Dendritic cell treated with granulocyte-macrophage colony-stimulating factor and Interleukin-4, amounts not matched to agents 40 ng/mL and 50 ng/mL, for 4 days (primary cell): ENCODE results near the gene KEL.
"Not testable (repeated sequence)": the region's sequence is repeated elsewhere in the genome, so short reads cannot be mapped to it uniquely, and the experiment has no call there.

Experiments used
- H3K27ac Mint-ChIP-seq: one replicate; pipeline ENCODE4 v1.8.0; 2022; ENCODE audit warnings: mild to moderate bottlenecking, mixed read lengths
- H3K27me3 Mint-ChIP-seq: one replicate; pipeline ENCODE4 v1.8.0; 2022; ENCODE audit warnings: mild to moderate bottlenecking, mixed read lengths
- H3K36me3 Mint-ChIP-seq: one replicate; pipeline ENCODE4 v1.8.0; 2022; ENCODE audit warnings: low read depth, mixed read lengths
- H3K4me1 Mint-ChIP-seq: one replicate; pipeline ENCODE4 v1.8.0; 2022; ENCODE audit warnings: low read depth, mixed read lengths
- H3K4me3 Mint-ChIP-seq: one replicate; pipeline ENCODE4 v1.8.0; 2022; ENCODE audit warnings: mild to moderate bottlenecking, moderate library complexity, mixed read lengths
- H3K9me3 Mint-ChIP-seq: one replicate; pipeline ENCODE4 v1.8.0; 2022; ENCODE audit warnings: mixed read lengths
- intact Hi-C: fragments of 100-400 bp; cut with micrococcal nuclease; formaldehyde crosslinking; loops from one replicate; pipeline ENCODE4 v1.15.0; 2022

KEL gene

GRCh38 chr7:142983825-142984224, 21.7 kb upstream of the KEL start:
- intact Hi-C loops = no loop called here
- Mint-ChIP-seq H3K36me3 (no peaks in the 10 kb centered on the region), H3K4me3 (no peak overlapping the region), H3K4me1 (no peaks in the 10 kb centered on the region), H3K27me3 (peaks cover 10% of the 10 kb centered on the region), H3K9me3 (peaks cover 13% of the 10 kb centered on the region), H3K27ac (no peak overlapping the region)

- not testable (repeated sequence) for H3K4me3 Mint-ChIP-seq
- peaks cover 13% of the 10 kb centered on the region for H3K27me3 Mint-ChIP-seq
Observed at GRCh38 chr7:142978402-142978801, 16.2 kb upstream of the KEL start.

GRCh38 chr7:142974626-142975025, 12.5 kb upstream of the KEL start:
- Mint-ChIP-seq H3K4me3 (no peak overlapping the region), H3K36me3 (no peaks in the 10 kb centered on the region), H3K27ac (no peak overlapping the region), H3K4me1 (no peaks in the 10 kb centered on the region), H3K27me3 (peaks cover 5% of the 10 kb centered on the region), H3K9me3 (peaks cover 8% of the 10 kb centered on the region)
- intact Hi-C loops = no loop called here

More at GRCh38 chr7:142978402-142978801, 16.2 kb upstream of the KEL start:
- H3K27ac Mint-ChIP-seq, H3K4me1 Mint-ChIP-seq, intact Hi-C loops, H3K36me3 Mint-ChIP-seq: not testable (repeated sequence)
- peaks cover 20% of the 10 kb centered on the region for H3K9me3 Mint-ChIP-seq

GRCh38 chr7:142969183-142969582, 7.0 kb upstream of the KEL start:
- Mint-ChIP-seq H3K27me3 (peaks cover 4% of the 10 kb centered on the region), H3K9me3 (no peaks in the 10 kb centered on the region), H3K4me1 (peaks cover 15% of the 10 kb centered on the region), H3K36me3 (no peaks in the 10 kb centered on the region), H3K27ac (no peak overlapping the region), H3K4me3 (no peak overlapping the region)
- intact Hi-C loops = no loop called here

- Mint-ChIP-seq H3K9me3 (no peaks in the 10 kb centered on the region), H3K27me3 (peaks cover 5% of the 10 kb centered on the region), H3K27ac (no peak overlapping the region), H3K4me3 (no peak overlapping the region), H3K36me3 (no peaks in the 10 kb centered on the region), H3K4me1 (peaks cover 16% of the 10 kb centered on the region)
- intact Hi-C loops = no loop called here
Observed at GRCh38 chr7:142968229-142968628, 6.1 kb upstream of the KEL start.

GRCh38 chr7:142964502-142965246, 2.5 kb upstream of the KEL start:
- H3K36me3 Mint-ChIP-seq = no peaks in the 10 kb centered on the region
- peaks cover 16% of the 10 kb centered on the region for H3K4me1 Mint-ChIP-seq
- H3K9me3 Mint-ChIP-seq = no peaks in the 10 kb centered on the region
- peaks cover 11% of the 10 kb centered on the region for H3K27me3 Mint-ChIP-seq
- no peak overlapping the region for H3K4me3 Mint-ChIP-seq
- intact Hi-C loops = no loop called here
- no peak overlapping the region for H3K27ac Mint-ChIP-seq

- Mint-ChIP-seq H3K4me3 (no peak overlapping the region), H3K36me3 (no peaks in the 10 kb centered on the region), H3K27me3 (peaks cover 17% of the 10 kb centered on the region), H3K9me3 (no peaks in the 10 kb centered on the region), H3K4me1 (peaks cover 13% of the 10 kb centered on the region), H3K27ac (no peak overlapping the region)
- intact Hi-C loops = no loop called here
Observed at GRCh38 chr7:142963993-142964392, 1.8 kb upstream of the KEL start.

GRCh38 chr7:142962991-142963390, 828 bp upstream of the KEL start:
- peaks cover 5% of the 10 kb centered on the region for H3K4me1 Mint-ChIP-seq
- no peak overlapping the region for H3K27ac Mint-ChIP-seq
- intact Hi-C loops = no loop called here
- no peak overlapping the region for H3K4me3 Mint-ChIP-seq
- no peaks in the 10 kb centered on the region for H3K9me3 Mint-ChIP-seq
- peaks cover 21% of the 10 kb centered on the region for H3K27me3 Mint-ChIP-seq
- H3K36me3 Mint-ChIP-seq = no peaks in the 10 kb centered on the region

GRCh38 chr7:142961595-142961972, 579 bp downstream of the KEL start:
- peaks cover 5% of the 10 kb centered on the region for H3K4me1 Mint-ChIP-seq
- H3K27ac Mint-ChIP-seq = no peak overlapping the region
- peaks cover 19% of the 10 kb centered on the region for H3K27me3 Mint-ChIP-seq

GRCh38 chr7:142960955-142961512, 1.1 kb downstream of the KEL start:
- peaks cover 2% of the 10 kb centered on the region for H3K36me3 Mint-ChIP-seq
- peaks cover 13% of the 10 kb centered on the region for H3K9me3 Mint-ChIP-seq
- no peak overlapping the region for H3K27ac Mint-ChIP-seq
- peaks cover 5% of the 10 kb centered on the region for H3K4me1 Mint-ChIP-seq
- H3K27me3 Mint-ChIP-seq = peaks cover 19% of the 10 kb centered on the region
- H3K4me3 Mint-ChIP-seq = no peak overlapping the region
- intact Hi-C loops = loop anchor here (2.0 kb wide), 1 partner anchor 80 kb away; no protein-coding TSS in a partner anchor

More at GRCh38 chr7:142961595-142961972, 579 bp downstream of the KEL start:
- Mint-ChIP-seq H3K36me3 (no peaks in the 10 kb centered on the region), H3K4me3 (no peak overlapping the region), H3K9me3 (peaks cover 8% of the 10 kb centered on the region)
- intact Hi-C loops = loop anchor here (2.0 kb wide), 1 partner anchor 81 kb away; no protein-coding TSS in a partner anchor

GRCh38 chr7:142959202-142959601, 3.0 kb downstream of the KEL start:
- Mint-ChIP-seq H3K4me3 (no peak overlapping the region), H3K36me3 (peaks cover 8% of the 10 kb centered on the region), H3K9me3 (peaks cover 27% of the 10 kb centered on the region), H3K27ac (no peak overlapping the region), H3K4me1 (peaks cover 1% of the 10 kb centered on the region), H3K27me3 (peaks cover 19% of the 10 kb centered on the region)
- intact Hi-C loops = no loop called here

GRCh38 chr7:142957723-142958122, 4.4 kb downstream of the KEL start:
- peaks cover 35% of the 10 kb centered on the region for H3K9me3 Mint-ChIP-seq
- intact Hi-C loops = no loop called here
- no peak overlapping the region for H3K4me3 Mint-ChIP-seq
- H3K27ac Mint-ChIP-seq = no peak overlapping the region
- H3K27me3 Mint-ChIP-seq = peaks cover 29% of the 10 kb centered on the region
- H3K4me1 Mint-ChIP-seq = no peaks in the 10 kb centered on the region
- H3K36me3 Mint-ChIP-seq = peaks cover 8% of the 10 kb centered on the region

- Mint-ChIP-seq H3K27ac (no peak overlapping the region), H3K36me3 (peaks cover 8% of the 10 kb centered on the region), H3K4me3 (no peak overlapping the region), H3K9me3 (peaks cover 35% of the 10 kb centered on the region), H3K27me3 (peaks cover 29% of the 10 kb centered on the region), H3K4me1 (no peaks in the 10 kb centered on the region)
- intact Hi-C loops = no loop called here
Observed at GRCh38 chr7:142956951-142957623, 5.1 kb downstream of the KEL start.

- no peak overlapping the region for H3K27ac Mint-ChIP-seq
- peaks cover 25% of the 10 kb centered on the region for H3K27me3 Mint-ChIP-seq
- H3K4me1 Mint-ChIP-seq = no peaks in the 10 kb centered on the region
- H3K36me3 Mint-ChIP-seq = peaks cover 8% of the 10 kb centered on the region
- intact Hi-C loops = no loop called here
- peaks cover 35% of the 10 kb centered on the region for H3K9me3 Mint-ChIP-seq
- no peak overlapping the region for H3K4me3 Mint-ChIP-seq
Observed at GRCh38 chr7:142954680-142955268, 7.4 kb downstream of the KEL start.
